PFSK-1 (cell line): ENCODE results near the gene SEMA6A.

Experiments
- FOXP2 ChIP-seq: optimal IDR thresholded peaks from 2 replicates; pipeline ENCODE3; 2011; ENCODE audit warnings: borderline replicate concordance, control low read depth, inconsistent platforms; ENCODE audit not compliant: insufficient read depth; ENCODE audit errors: extremely low read length, extremely low read depth
- POLR2AphosphoS5 ChIP-seq: IDR thresholded peaks from 2 replicates; pipeline ENCODE4 v1.6.1; 2012; ENCODE audit warnings: low read depth, mild to moderate bottlenecking, control low read depth, low read length, moderate library complexity
- SIN3A ChIP-seq: IDR thresholded peaks from 2 replicates; pipeline ENCODE4 v1.6.1; 2012; ENCODE audit warnings: mild to moderate bottlenecking, low read length, moderate library complexity, borderline replicate concordance; ENCODE audit not compliant: insufficient read depth
- TAF1 ChIP-seq: IDR thresholded peaks from 2 replicates; pipeline ENCODE4 v1.6.1; 2012; ENCODE audit warnings: low read length, control low read depth, borderline replicate concordance; ENCODE audit not compliant: insufficient read depth
- TF ChIP-seq, protein P1 (sequence below), 2 experiments: IDR thresholded peaks; 2 replicates each; pipeline versions ENCODE4 v1.6.1 to v1.8.0; 2011 to 2012; ENCODE audit warnings: low read depth in 2 of 2, low read length in 2 of 2, control low read depth in 1 of 2, inconsistent platforms in 1 of 2, mild to moderate bottlenecking in 1 of 2, moderate library complexity in 1 of 2; ENCODE audit not compliant: insufficient read depth in 1 of 2

SEMA6A gene

DNA sequence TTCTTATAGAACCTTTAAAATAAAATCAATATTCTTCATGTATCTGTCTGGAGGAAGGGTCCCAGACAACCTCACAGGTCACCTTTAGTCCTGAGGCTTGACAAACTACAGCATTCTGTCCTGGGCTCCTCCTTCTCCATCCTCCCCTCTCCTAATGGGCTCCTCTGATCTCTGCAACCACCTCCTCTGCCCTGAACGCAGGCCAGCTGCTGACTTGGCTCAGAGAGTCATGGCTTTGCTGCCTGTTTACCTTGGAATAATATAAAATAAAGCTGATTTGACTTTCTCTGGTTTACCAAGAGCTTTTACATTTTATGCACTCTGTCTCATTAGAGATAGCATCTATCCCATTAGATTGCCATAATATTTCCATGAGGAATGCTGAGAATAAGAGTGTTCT lies 159.4 kb downstream of the SEMA6A start:
- TF ChIP-seq FOXP2 (no peak), SIN3A (no peak), POLR2AphosphoS5 (no peak), TAF1 (no peak)
- TF ChIP-seq, protein P1, sequence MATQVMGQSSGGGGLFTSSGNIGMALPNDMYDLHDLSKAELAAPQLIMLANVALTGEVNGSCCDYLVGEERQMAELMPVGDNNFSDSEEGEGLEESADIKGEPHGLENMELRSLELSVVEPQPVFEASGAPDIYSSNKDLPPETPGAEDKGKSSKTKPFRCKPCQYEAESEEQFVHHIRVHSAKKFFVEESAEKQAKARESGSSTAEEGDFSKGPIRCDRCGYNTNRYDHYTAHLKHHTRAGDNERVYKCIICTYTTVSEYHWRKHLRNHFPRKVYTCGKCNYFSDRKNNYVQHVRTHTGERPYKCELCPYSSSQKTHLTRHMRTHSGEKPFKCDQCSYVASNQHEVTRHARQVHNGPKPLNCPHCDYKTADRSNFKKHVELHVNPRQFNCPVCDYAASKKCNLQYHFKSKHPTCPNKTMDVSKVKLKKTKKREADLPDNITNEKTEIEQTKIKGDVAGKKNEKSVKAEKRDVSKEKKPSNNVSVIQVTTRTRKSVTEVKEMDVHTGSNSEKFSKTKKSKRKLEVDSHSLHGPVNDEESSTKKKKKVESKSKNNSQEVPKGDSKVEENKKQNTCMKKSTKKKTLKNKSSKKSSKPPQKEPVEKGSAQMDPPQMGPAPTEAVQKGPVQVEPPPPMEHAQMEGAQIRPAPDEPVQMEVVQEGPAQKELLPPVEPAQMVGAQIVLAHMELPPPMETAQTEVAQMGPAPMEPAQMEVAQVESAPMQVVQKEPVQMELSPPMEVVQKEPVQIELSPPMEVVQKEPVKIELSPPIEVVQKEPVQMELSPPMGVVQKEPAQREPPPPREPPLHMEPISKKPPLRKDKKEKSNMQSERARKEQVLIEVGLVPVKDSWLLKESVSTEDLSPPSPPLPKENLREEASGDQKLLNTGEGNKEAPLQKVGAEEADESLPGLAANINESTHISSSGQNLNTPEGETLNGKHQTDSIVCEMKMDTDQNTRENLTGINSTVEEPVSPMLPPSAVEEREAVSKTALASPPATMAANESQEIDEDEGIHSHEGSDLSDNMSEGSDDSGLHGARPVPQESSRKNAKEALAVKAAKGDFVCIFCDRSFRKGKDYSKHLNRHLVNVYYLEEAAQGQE (IDR thresholded peaks at IDR 0.05; ENCODE audit: insufficient read depth in 1 of 2, low read depth in 2 of 2, low read length in 2 of 2) = no peak

DNA sequence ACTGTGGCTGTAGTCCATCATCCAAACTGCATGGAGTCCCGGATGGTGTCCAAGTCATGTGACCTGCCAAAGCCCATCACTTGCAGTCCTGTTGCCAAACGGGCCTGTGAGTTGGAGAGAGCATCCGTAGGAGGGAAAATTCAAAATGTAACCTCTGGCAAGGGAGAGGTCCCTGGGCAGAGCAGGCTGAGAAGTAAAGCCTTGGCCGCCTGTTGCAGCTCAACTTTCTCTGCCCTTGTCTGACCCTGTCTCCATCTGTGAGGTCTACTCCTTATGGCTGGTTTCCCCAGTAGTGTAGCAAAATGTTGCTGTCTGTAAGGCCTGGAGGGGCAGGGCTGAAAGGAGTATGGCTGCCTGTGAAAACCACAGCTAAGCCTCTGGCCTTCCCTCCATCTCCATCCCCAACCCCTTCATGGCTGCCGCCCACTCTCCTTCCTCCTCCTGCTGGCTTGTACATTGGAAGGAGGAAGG lies 163.5 kb downstream of the SEMA6A start:
- TF ChIP-seq FOXP2 (no peak), SIN3A (no peak), TAF1 (no peak), POLR2AphosphoS5 (no peak)
- TF ChIP-seq, protein P1 (IDR thresholded peaks at IDR 0.05; ENCODE audit: insufficient read depth in 1 of 2, low read depth in 2 of 2, low read length in 2 of 2) = no peak

DNA sequence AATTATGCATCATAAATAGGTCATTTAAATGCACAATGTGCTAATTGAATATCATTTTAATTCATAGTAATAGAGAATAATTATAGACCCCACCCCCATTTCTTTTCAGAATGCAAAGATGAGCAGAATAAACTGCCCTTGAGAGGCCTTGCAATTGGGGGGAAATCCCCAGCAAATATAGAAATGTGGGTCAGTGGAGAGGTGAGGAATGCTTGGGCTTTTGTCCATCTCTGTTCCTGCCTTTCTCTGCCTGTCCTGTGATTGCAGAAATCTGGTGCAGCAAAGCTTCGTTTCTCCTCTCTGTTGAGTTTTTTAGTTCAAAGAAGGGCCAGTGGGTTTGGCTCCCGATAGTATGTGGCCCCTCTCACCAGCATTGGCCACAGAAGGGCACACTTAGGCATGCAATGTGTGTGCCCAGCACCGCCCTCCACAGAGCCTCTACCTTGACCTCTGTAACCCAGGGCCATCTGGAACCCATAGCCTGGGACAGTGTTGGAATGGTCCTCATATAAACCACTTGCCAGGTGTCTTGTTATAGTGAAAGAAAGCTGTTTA lies 164.2 kb downstream of the SEMA6A start:
- TF ChIP-seq FOXP2 (no peak), TAF1 (no peak), POLR2AphosphoS5 (no peak), SIN3A (no peak)
- TF ChIP-seq, protein P1 (IDR thresholded peaks at IDR 0.05; ENCODE audit: insufficient read depth in 1 of 2, low read depth in 2 of 2, low read length in 2 of 2) = no peak

DNA sequence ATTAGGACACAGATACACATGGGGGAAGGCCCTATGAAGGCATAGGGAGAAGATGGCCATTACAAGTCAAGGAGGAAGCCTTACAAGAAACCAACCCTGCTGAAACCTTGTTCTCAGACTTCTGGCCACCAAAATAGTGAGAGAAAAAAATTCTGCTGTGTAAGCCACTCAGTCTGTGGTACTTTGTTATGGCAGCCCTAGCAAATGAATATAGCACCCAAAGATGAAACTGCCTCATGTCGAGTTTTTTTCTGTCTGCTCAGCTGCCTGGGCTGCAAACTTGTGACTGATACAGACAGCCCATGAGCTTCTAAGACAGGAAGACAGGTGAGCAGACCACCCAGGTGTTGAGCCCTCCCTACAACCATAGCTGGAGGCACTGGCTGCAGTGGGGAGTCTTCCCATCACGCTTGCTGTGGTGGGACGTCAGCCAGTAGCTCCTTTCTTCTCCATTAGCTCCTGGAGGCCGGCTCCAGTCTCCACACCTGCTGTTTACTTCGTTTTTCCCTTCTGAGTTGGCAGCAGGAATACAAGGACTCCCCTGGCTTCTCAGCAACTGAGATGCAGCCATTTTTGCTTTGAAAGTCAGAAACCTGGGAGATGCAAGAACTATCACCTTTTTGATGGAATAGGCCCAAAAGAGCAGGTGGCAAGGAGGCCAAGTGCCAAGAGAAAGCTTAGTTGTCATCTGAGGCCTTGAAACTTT lies 164.9 kb downstream of the SEMA6A start:
- TF ChIP-seq FOXP2 = no peak
- TF ChIP-seq, protein P1 (IDR thresholded peaks at IDR 0.05; ENCODE audit: insufficient read depth in 1 of 2, low read depth in 2 of 2, low read length in 2 of 2) = no peak
- TF ChIP-seq POLR2AphosphoS5 = no peak
- TF ChIP-seq SIN3A = no peak
- TF ChIP-seq TAF1 = no peak
